ENCODE data around the gene CDH9.

CDH9 gene

GRCh38 chr5:27034565-27034964 lies 3.8 kb downstream of the CDH9 start:
- H4K20me1 ChIP-seq (ENCODE audit: insufficient read depth, low read length): no peaks in the 10 kb centered on the region
- no peaks in the 10 kb centered on the region for H3K27me3 ChIP-seq (ENCODE audit: insufficient read depth, low read length, poor library complexity)
- H3K9ac ChIP-seq (ENCODE audit: low read depth, low read length): no peak overlapping the region
- DNase-seq: no peak
- H3K79me2 ChIP-seq (ENCODE audit: insufficient read depth, low read length): no peaks in the 10 kb centered on the region
- H3K4me2 ChIP-seq (ENCODE audit: insufficient read depth, low read length): no peak overlapping the region
- TF ChIP-seq CTCF (IDR thresholded peaks at IDR 0.05; ENCODE audit: borderline replicate concordance, extremely low read depth, low read length, poor library complexity, severe bottlenecking): no peak
- TF ChIP-seq EZH2 (IDR thresholded peaks at IDR 0.05; ENCODE audit: borderline replicate concordance, low read depth, low read length, severe bottlenecking): no peak
- H3K9me3 ChIP-seq (ENCODE audit: insufficient read depth, low read length, severe bottlenecking): no peaks in the 10 kb centered on the region
- no peak overlapping the region for H2AFZ ChIP-seq (ENCODE audit: low read depth, low read length)
- no peak overlapping the region for H3K27ac ChIP-seq (ENCODE audit: low read length)
- no peaks in the 10 kb centered on the region for H3K4me1 ChIP-seq (ENCODE audit: insufficient read depth, low read length)
- no peak overlapping the region for H3K4me3 ChIP-seq (ENCODE audit: low read depth in 1 of 2, low read length in 2 of 2)
- no peaks in the 10 kb centered on the region for H3K36me3 ChIP-seq (ENCODE audit: insufficient read depth, low read length)
- no peak for ATAC-seq (ENCODE audit: insufficient read depth, low read depth)

- Histone ChIP-seq H4K20me1 (ENCODE audit: insufficient read depth, low read length) (no peaks in the 10 kb centered on the region), H2AFZ (ENCODE audit: low read depth, low read length) (no peak overlapping the region), H3K4me3 (ENCODE audit: low read depth in 1 of 2, low read length in 2 of 2) (no peak overlapping the region), H3K4me1 (ENCODE audit: insufficient read depth, low read length) (no peaks in the 10 kb centered on the region), H3K27me3 (ENCODE audit: insufficient read depth, low read length, poor library complexity) (no peaks in the 10 kb centered on the region), H3K36me3 (ENCODE audit: insufficient read depth, low read length) (no peaks in the 10 kb centered on the region), H3K4me2 (ENCODE audit: insufficient read depth, low read length) (no peak overlapping the region), H3K27ac (ENCODE audit: low read length) (no peak overlapping the region), H3K9me3 (ENCODE audit: insufficient read depth, low read length, severe bottlenecking) (no peaks in the 10 kb centered on the region), H3K9ac (ENCODE audit: low read depth, low read length) (no peak overlapping the region), H3K79me2 (ENCODE audit: insufficient read depth, low read length) (no peaks in the 10 kb centered on the region)
- TF ChIP-seq CTCF (IDR thresholded peaks at IDR 0.05; ENCODE audit: borderline replicate concordance, extremely low read depth, low read length, poor library complexity, severe bottlenecking) (no peak), EZH2 (IDR thresholded peaks at IDR 0.05; ENCODE audit: borderline replicate concordance, low read depth, low read length, severe bottlenecking) (no peak)
- no peak for DNase-seq
- no peak for ATAC-seq (ENCODE audit: insufficient read depth, low read depth)
Observed at GRCh38 chr5:27026801-27027200, 11.6 kb downstream of the CDH9 start.

- H3K27ac ChIP-seq (ENCODE audit: low read length): no peak overlapping the region
- no peak overlapping the region for H3K9ac ChIP-seq (ENCODE audit: low read depth, low read length)
- DNase-seq (no peak), ATAC-seq (ENCODE audit: insufficient read depth, low read depth) (no peak)
- no peaks in the 10 kb centered on the region for H3K79me2 ChIP-seq (ENCODE audit: insufficient read depth, low read length)
- no peaks in the 10 kb centered on the region for H3K27me3 ChIP-seq (ENCODE audit: insufficient read depth, low read length, poor library complexity)
- no peak for TF ChIP-seq EZH2 (IDR thresholded peaks at IDR 0.05; ENCODE audit: borderline replicate concordance, low read depth, low read length, severe bottlenecking)
- no peak for TF ChIP-seq CTCF (IDR thresholded peaks at IDR 0.05; ENCODE audit: borderline replicate concordance, extremely low read depth, low read length, poor library complexity, severe bottlenecking)
- no peaks in the 10 kb centered on the region for H3K4me1 ChIP-seq (ENCODE audit: insufficient read depth, low read length)
- H3K36me3 ChIP-seq (ENCODE audit: insufficient read depth, low read length): no peaks in the 10 kb centered on the region
- no peaks in the 10 kb centered on the region for H4K20me1 ChIP-seq (ENCODE audit: insufficient read depth, low read length)
- H3K4me2 ChIP-seq (ENCODE audit: insufficient read depth, low read length): no peak overlapping the region
- no peak overlapping the region for H3K4me3 ChIP-seq (ENCODE audit: low read depth in 1 of 2, low read length in 2 of 2)
- H2AFZ ChIP-seq (ENCODE audit: low read depth, low read length): no peak overlapping the region
- no peaks in the 10 kb centered on the region for H3K9me3 ChIP-seq (ENCODE audit: insufficient read depth, low read length, severe bottlenecking)
Observed at GRCh38 chr5:27026063-27026462, 12.3 kb downstream of the CDH9 start.

- Histone ChIP-seq H3K27me3 (ENCODE audit: insufficient read depth, low read length, poor library complexity) (no peaks in the 10 kb centered on the region), H3K4me2 (ENCODE audit: insufficient read depth, low read length) (no peak overlapping the region), H3K4me1 (ENCODE audit: insufficient read depth, low read length) (no peaks in the 10 kb centered on the region), H3K9me3 (ENCODE audit: insufficient read depth, low read length, severe bottlenecking) (no peaks in the 10 kb centered on the region), H3K79me2 (ENCODE audit: insufficient read depth, low read length) (no peaks in the 10 kb centered on the region), H3K36me3 (ENCODE audit: insufficient read depth, low read length) (no peaks in the 10 kb centered on the region), H3K4me3 (ENCODE audit: low read depth in 1 of 2, low read length in 2 of 2) (no peak overlapping the region), H4K20me1 (ENCODE audit: insufficient read depth, low read length) (no peaks in the 10 kb centered on the region), H3K27ac (ENCODE audit: low read length) (no peak overlapping the region), H2AFZ (ENCODE audit: low read depth, low read length) (no peak overlapping the region), H3K9ac (ENCODE audit: low read depth, low read length) (no peak overlapping the region)
- TF ChIP-seq CTCF (IDR thresholded peaks at IDR 0.05; ENCODE audit: borderline replicate concordance, extremely low read depth, low read length, poor library complexity, severe bottlenecking) (no peak), EZH2 (IDR thresholded peaks at IDR 0.05; ENCODE audit: borderline replicate concordance, low read depth, low read length, severe bottlenecking) (no peak)
- no peak for DNase-seq
- no peak for ATAC-seq (ENCODE audit: insufficient read depth, low read depth)
Observed at GRCh38 chr5:27021471-27021870, 16.9 kb downstream of the CDH9 start.

All from DND-41 (cell line).